Type B pancreatic cell (in vitro differentiated cells): ENCODE data around the gene SND1. TPM values are rescaled to one million over a fixed set of nuclear protein-coding genes. Genes with fewer than 3 reads are reported as not detected.

Experiments
- DNase-seq: peaks from one replicate; pipeline ENCODE4 v3.0.0; 2021; ENCODE audit warnings: mixed read lengths; ENCODE audit not compliant: unreplicated experiment; ENCODE audit errors: extremely low spot score
- H3K27ac Mint-ChIP-seq: 2 replicates; pipeline ENCODE4 v1.8.0; 2021; ENCODE audit warnings: mild to moderate bottlenecking, mixed read lengths
- H3K27me3 Mint-ChIP-seq: 2 replicates; pipeline ENCODE4 v1.8.0; 2021; ENCODE audit warnings: mixed read lengths
- H3K36me3 Mint-ChIP-seq: 2 replicates; pipeline ENCODE4 v1.8.0; 2021; ENCODE audit warnings: mixed read lengths
- H3K4me1 Mint-ChIP-seq: one replicate; pipeline ENCODE4 v1.8.0; 2021; ENCODE audit warnings: mixed read lengths; ENCODE audit not compliant: unreplicated experiment
- H3K4me3 Mint-ChIP-seq: 2 replicates; pipeline ENCODE4 v1.8.0; 2021; ENCODE audit warnings: mild to moderate bottlenecking, mixed read lengths
- H3K9me3 Mint-ChIP-seq: 2 replicates; pipeline ENCODE4 v1.8.0; 2021; ENCODE audit warnings: mixed read lengths
- CTCF ChIP-seq: fragments of 200-600 bp; sonication (generic); conservative IDR thresholded peaks from 2 replicates; pipeline ENCODE4 v1.5.0; 2021; ENCODE audit warnings: antibody characterized with exemption, mild to moderate bottlenecking
- total RNA-seq: library from RNA; stranded (reverse); gene quantifications from 2 replicates; pipeline ENCODE4 v1.2.1, GENCODE V29; 2021; ENCODE audit warnings: low replicate concordance

Gene SND1
- total RNA-seq, 1 donor from 2014 or later, result 199 TPM

GRCh38 chr7:128035712-128036111, 383.7 kb downstream of the SND1 start:
- no peak for DNase-seq
- no peaks in the 10 kb centered on the region for H3K36me3 Mint-ChIP-seq
- peaks cover 10% of the 10 kb centered on the region for H3K4me1 Mint-ChIP-seq
- TF ChIP-seq CTCF, result peak; percentile 74
- H3K27ac Mint-ChIP-seq, result no peak overlapping the region
- H3K27me3 Mint-ChIP-seq, result peaks cover 18% of the 10 kb centered on the region
- H3K4me3 Mint-ChIP-seq, result no peak overlapping the region
- no peaks in the 10 kb centered on the region for H3K9me3 Mint-ChIP-seq

- Mint-ChIP-seq H3K27ac (no peak overlapping the region), H3K36me3 (no peaks in the 10 kb centered on the region), H3K27me3 (peaks cover 17% of the 10 kb centered on the region)
These were observed 384.4 kb downstream of the SND1 start for GRCh38 chr7:128036226-128036940.

GRCh38 chr7:128037081-128037480, 385.1 kb downstream of the SND1 start:
- Mint-ChIP-seq H3K4me1 (peaks cover 17% of the 10 kb centered on the region), H3K27me3 (peaks cover 13% of the 10 kb centered on the region), H3K36me3 (no peaks in the 10 kb centered on the region), H3K27ac (no peak overlapping the region), H3K9me3 (no peaks in the 10 kb centered on the region), H3K4me3 (no peak overlapping the region)
- peak; percentile 20 for TF ChIP-seq CTCF
- DNase-seq, result no peak

More at GRCh38 chr7:128036226-128036940, 384.4 kb downstream of the SND1 start:
- peaks cover 14% of the 10 kb centered on the region for H3K4me1 Mint-ChIP-seq
- TF ChIP-seq CTCF, result no peak
- no peaks in the 10 kb centered on the region for H3K9me3 Mint-ChIP-seq
- no peak for DNase-seq
- H3K4me3 Mint-ChIP-seq, result no peak overlapping the region

GRCh38 chr7:128037880-128038619, 386.1 kb downstream of the SND1 start:
- Mint-ChIP-seq H3K9me3 (no peaks in the 10 kb centered on the region), H3K27me3 (peaks cover 10% of the 10 kb centered on the region), H3K4me3 (no peak overlapping the region), H3K4me1 (peaks cover 17% of the 10 kb centered on the region), H3K36me3 (no peaks in the 10 kb centered on the region), H3K27ac (no peak overlapping the region)
- no peak for TF ChIP-seq CTCF
- no peak for DNase-seq

GRCh38 chr7:128039544-128039953, 387.6 kb downstream of the SND1 start:
- Mint-ChIP-seq H3K9me3 (no peaks in the 10 kb centered on the region), H3K27me3 (no peaks in the 10 kb centered on the region), H3K27ac (no peak overlapping the region), H3K4me3 (no peak overlapping the region), H3K36me3 (no peaks in the 10 kb centered on the region), H3K4me1 (peaks cover 17% of the 10 kb centered on the region)
- DNase-seq, result no peak
- TF ChIP-seq CTCF, result no peak
